H1 (cell line): Measurements from ENCODE around the gene DPYSL4.

Experiments
- CEBPB ChIP-seq: IDR thresholded peaks from 2 replicates; pipeline ENCODE4 v1.6.1; 2012; ENCODE audit warnings: low read depth, low read length
- EP300 ChIP-seq, 2 experiments: IDR thresholded peaks; 1 replicate in 1 of 2; 2 replicates in 1 of 2; pipeline ENCODE4 v1.6.1; 2011 to 2012; ENCODE audit warnings: low read depth in 2 of 2, low read length in 2 of 2, mild to moderate bottlenecking in 2 of 2, borderline replicate concordance in 1 of 2, inconsistent platforms in 1 of 2, moderate library complexity in 1 of 2
- EZH2 ChIP-seq: fragments of 200-600 bp; sonication (generic); IDR thresholded peaks from 2 replicates; pipeline ENCODE4 v1.7.1; 2012; ENCODE audit warnings: low read depth, mild to moderate bottlenecking, moderate library complexity, low read length, inconsistent platforms; ENCODE audit not compliant: severe bottlenecking
- GABPA ChIP-seq: IDR thresholded peaks from 2 replicates; pipeline ENCODE4 v1.6.1; 2011; ENCODE audit warnings: mild to moderate bottlenecking, low read length, moderate library complexity, borderline replicate concordance; ENCODE audit not compliant: insufficient read depth
- JUN ChIP-seq: IDR thresholded peaks from 2 replicates; pipeline ENCODE4 v1.6.1; 2011; ENCODE audit warnings: low read depth, mild to moderate bottlenecking, improper control_type of control experiment, low read length
- KDM1A ChIP-seq: fragments of 200-600, 300-600 bp; sonication (generic); IDR thresholded peaks from 2 replicates; pipeline ENCODE4 v1.7.1; 2016; ENCODE audit warnings: mild to moderate bottlenecking, low read length, borderline replicate concordance
- MAFK ChIP-seq: IDR thresholded peaks from 2 replicates; pipeline ENCODE4 v1.6.1; 2012; ENCODE audit warnings: low read depth, mild to moderate bottlenecking, improper control_type of control experiment, low read length
- POLR2A ChIP-seq, 2 experiments: IDR thresholded peaks; 1 replicate in 1 of 2; 2 replicates in 1 of 2; pipeline ENCODE4 v1.6.1; 2011; ENCODE audit warnings: low read depth in 2 of 2, low read length in 2 of 2, mild to moderate bottlenecking in 2 of 2; ENCODE audit errors: control extremely low read depth in 1 of 2
- POLR2AphosphoS5 ChIP-seq: IDR thresholded peaks from 2 replicates; pipeline ENCODE4 v1.6.1; 2011; ENCODE audit warnings: low read depth, low read length
- YY1 ChIP-seq: IDR thresholded peaks from 2 replicates; pipeline ENCODE4 v1.6.1; 2011; ENCODE audit warnings: low read depth, mild to moderate bottlenecking, low read length
- TF ChIP-seq, protein P1 (sequence below): IDR thresholded peaks from 2 replicates; pipeline ENCODE4 v1.6.1; 2012; ENCODE audit warnings: inconsistent platforms
- TF ChIP-seq, protein P2 (sequence below), 3 experiments: IDR thresholded peaks; 1 replicate in 2 of 3; 2 replicates in 1 of 3; pipeline versions ENCODE4 v1.5.1 to v1.6.1; 2011; ENCODE audit warnings: low read length in 3 of 3, mild to moderate bottlenecking in 3 of 3, inconsistent platforms in 2 of 3, low read depth in 1 of 3, moderate library complexity in 1 of 3; ENCODE audit not compliant: insufficient read depth in 1 of 3; ENCODE audit errors: control extremely low read depth in 1 of 3
- TF ChIP-seq, protein P3 (sequence below): IDR thresholded peaks from 2 replicates; pipeline ENCODE4 v1.6.1; 2011; ENCODE audit warnings: low read length, improper control_type of control experiment

DNA sequence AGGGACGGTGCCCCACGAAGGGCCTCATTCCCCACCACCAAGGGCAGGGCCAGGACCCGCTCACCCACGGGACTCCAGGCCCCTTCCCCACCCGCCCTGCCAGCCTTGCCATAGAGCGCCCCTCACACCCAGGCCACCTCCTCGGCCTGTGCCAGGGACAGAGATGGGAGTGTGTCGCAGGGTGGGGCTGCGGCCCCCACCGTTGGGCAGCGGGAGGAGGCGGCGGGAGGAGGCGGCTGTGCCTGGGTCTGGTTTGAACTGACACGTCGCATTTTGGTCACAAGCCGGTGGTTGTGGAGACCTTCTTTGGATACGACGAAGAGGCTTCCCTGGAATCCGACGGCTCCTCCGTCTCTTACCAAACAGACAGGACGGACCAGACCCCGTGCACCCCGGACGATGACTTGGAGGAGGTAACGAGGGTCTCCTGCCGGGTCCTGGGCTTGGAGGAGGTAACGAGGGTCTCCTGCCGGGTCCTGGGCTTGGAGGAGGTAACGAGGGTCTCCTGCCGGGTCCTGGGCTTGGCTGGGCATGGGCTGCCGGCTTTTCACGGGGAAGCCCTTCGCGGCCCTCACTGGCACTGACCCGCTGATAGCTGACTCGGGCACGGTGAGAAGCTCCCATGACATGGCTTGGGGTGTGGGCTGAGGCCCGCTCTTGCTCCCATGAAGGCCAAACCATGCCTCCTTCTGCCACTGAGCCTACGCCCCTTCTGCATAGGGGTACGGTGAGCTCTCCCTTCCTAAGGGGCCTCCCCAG is 46.4 kb upstream of the DPYSL4 start:
- TF ChIP-seq POLR2A (IDR thresholded peaks at IDR 0.05; ENCODE audit: control extremely low read depth in 1 of 2, low read depth in 2 of 2, low read length in 2 of 2) (no peak), MAFK (no peak), JUN (no peak), EZH2 (no peak), EP300 (IDR thresholded peaks at IDR 0.05; ENCODE audit: borderline replicate concordance in 1 of 2, low read depth in 2 of 2, low read length in 2 of 2) (no peak), CEBPB (no peak), KDM1A (no peak), YY1 (no peak), POLR2AphosphoS5 (no peak), GABPA (no peak)
- TF ChIP-seq, protein P1, sequence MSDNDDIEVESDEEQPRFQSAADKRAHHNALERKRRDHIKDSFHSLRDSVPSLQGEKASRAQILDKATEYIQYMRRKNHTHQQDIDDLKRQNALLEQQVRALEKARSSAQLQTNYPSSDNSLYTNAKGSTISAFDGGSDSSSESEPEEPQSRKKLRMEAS = no peak
- TF ChIP-seq, protein P2, sequence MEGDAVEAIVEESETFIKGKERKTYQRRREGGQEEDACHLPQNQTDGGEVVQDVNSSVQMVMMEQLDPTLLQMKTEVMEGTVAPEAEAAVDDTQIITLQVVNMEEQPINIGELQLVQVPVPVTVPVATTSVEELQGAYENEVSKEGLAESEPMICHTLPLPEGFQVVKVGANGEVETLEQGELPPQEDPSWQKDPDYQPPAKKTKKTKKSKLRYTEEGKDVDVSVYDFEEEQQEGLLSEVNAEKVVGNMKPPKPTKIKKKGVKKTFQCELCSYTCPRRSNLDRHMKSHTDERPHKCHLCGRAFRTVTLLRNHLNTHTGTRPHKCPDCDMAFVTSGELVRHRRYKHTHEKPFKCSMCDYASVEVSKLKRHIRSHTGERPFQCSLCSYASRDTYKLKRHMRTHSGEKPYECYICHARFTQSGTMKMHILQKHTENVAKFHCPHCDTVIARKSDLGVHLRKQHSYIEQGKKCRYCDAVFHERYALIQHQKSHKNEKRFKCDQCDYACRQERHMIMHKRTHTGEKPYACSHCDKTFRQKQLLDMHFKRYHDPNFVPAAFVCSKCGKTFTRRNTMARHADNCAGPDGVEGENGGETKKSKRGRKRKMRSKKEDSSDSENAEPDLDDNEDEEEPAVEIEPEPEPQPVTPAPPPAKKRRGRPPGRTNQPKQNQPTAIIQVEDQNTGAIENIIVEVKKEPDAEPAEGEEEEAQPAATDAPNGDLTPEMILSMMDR (IDR thresholded peaks at IDR 0.05; ENCODE audit: control extremely low read depth in 1 of 3, insufficient read depth in 1 of 3, low read depth in 1 of 3, low read length in 3 of 3) = no peak
- TF ChIP-seq, protein P3, sequence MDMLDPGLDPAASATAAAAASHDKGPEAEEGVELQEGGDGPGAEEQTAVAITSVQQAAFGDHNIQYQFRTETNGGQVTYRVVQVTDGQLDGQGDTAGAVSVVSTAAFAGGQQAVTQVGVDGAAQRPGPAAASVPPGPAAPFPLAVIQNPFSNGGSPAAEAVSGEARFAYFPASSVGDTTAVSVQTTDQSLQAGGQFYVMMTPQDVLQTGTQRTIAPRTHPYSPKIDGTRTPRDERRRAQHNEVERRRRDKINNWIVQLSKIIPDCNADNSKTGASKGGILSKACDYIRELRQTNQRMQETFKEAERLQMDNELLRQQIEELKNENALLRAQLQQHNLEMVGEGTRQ = no peak
